ENCODE measurements around the gene SLC6A19.
A peak's percentile ranks its signal among the peaks of the same experiment; 100 is the strongest.

- TF ChIP-seq CTCF (IDR thresholded peaks at IDR 0.05), result peak; percentile 53
- TF ChIP-seq POLR2AphosphoS5 (IDR thresholded peaks at IDR 0.05; ENCODE audit: low read depth, low read length), result no peak
- TF ChIP-seq MAX (IDR thresholded peaks at IDR 0.05; ENCODE audit: low read depth), result no peak
- TF ChIP-seq TEAD4 (IDR thresholded peaks at IDR 0.05; ENCODE audit: borderline replicate concordance, insufficient read depth), result no peak
- TF ChIP-seq EZH2phosphoT487 (IDR thresholded peaks at IDR 0.05; ENCODE audit: borderline replicate concordance, low read depth), result no peak
Measured at GRCh38 chr5:1208743-1209488, 7.5 kb downstream of the SLC6A19 start.

All from SK-N-SH (cell line).